ENCODE data around the gene DZIP1L. TPM values are rescaled to one million over a fixed set of nuclear protein-coding genes. Genes with fewer than 3 reads are reported as not detected.

The DZIP1L gene
- total and polyA plus RNA-seq, 2 experiments from 2014 or later, result 10.6 to 19.5 TPM

GRCh38 chr3:138062037-138062436 lies 53.4 kb downstream of the DZIP1L start:
- Mint-ChIP-seq H3K9me3 (no peaks in the 10 kb centered on the region), H3K4me1 (peaks cover 14% of the 10 kb centered on the region), H3K4me3 (no peak overlapping the region), H3K27ac (no peak overlapping the region), H3K36me3 (ENCODE audit: low read depth) (peaks cover 17% of the 10 kb centered on the region), H3K27me3 (ENCODE audit: insufficient read depth, low read depth, poor library complexity) (peaks cover 4% of the 10 kb centered on the region)
- Histone ChIP-seq H3K36me3 (ENCODE audit: insufficient read depth) (peaks cover 4% of the 10 kb centered on the region; the same call in 1 of the 2 replicates), H3K27me3 (ENCODE audit: insufficient read depth) (no peaks in the 10 kb centered on the region), H3K79me2 (replicated peaks; ENCODE audit: insufficient read depth) (no peaks in the 10 kb centered on the region), H3K4me2 (no peak overlapping the region), H3K4me1 (ENCODE audit: insufficient read depth) (peaks cover 4% of the 10 kb centered on the region; the same call in 1 of the 2 replicates), H2AFZ (no peak overlapping the region), H4K20me1 (replicated peaks; ENCODE audit: insufficient read depth) (0 out of 2 replicates have a peak, but pooled peaks cover 2% of the 10 kb centered on the region), H3K27ac (ENCODE audit: low read depth) (no peak overlapping the region), H3K4me3 (no peak overlapping the region), H3F3A (replicated peaks; ENCODE audit: low read depth) (no peaks in the 10 kb centered on the region), H3K9me2 (ENCODE audit: insufficient read depth) (no peaks in the 10 kb centered on the region)
- TF ChIP-seq, protein P1, sequence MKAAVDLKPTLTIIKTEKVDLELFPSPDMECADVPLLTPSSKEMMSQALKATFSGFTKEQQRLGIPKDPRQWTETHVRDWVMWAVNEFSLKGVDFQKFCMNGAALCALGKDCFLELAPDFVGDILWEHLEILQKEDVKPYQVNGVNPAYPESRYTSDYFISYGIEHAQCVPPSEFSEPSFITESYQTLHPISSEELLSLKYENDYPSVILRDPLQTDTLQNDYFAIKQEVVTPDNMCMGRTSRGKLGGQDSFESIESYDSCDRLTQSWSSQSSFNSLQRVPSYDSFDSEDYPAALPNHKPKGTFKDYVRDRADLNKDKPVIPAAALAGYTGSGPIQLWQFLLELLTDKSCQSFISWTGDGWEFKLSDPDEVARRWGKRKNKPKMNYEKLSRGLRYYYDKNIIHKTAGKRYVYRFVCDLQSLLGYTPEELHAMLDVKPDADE (IDR thresholded peaks at IDR 0.05), result no peak
- TF ChIP-seq NANOG (IDR thresholded peaks at IDR 0.05; ENCODE audit: borderline replicate concordance), result no peak
- TF ChIP-seq, protein P2, sequence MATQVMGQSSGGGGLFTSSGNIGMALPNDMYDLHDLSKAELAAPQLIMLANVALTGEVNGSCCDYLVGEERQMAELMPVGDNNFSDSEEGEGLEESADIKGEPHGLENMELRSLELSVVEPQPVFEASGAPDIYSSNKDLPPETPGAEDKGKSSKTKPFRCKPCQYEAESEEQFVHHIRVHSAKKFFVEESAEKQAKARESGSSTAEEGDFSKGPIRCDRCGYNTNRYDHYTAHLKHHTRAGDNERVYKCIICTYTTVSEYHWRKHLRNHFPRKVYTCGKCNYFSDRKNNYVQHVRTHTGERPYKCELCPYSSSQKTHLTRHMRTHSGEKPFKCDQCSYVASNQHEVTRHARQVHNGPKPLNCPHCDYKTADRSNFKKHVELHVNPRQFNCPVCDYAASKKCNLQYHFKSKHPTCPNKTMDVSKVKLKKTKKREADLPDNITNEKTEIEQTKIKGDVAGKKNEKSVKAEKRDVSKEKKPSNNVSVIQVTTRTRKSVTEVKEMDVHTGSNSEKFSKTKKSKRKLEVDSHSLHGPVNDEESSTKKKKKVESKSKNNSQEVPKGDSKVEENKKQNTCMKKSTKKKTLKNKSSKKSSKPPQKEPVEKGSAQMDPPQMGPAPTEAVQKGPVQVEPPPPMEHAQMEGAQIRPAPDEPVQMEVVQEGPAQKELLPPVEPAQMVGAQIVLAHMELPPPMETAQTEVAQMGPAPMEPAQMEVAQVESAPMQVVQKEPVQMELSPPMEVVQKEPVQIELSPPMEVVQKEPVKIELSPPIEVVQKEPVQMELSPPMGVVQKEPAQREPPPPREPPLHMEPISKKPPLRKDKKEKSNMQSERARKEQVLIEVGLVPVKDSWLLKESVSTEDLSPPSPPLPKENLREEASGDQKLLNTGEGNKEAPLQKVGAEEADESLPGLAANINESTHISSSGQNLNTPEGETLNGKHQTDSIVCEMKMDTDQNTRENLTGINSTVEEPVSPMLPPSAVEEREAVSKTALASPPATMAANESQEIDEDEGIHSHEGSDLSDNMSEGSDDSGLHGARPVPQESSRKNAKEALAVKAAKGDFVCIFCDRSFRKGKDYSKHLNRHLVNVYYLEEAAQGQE (IDR thresholded peaks at IDR 0.05; ENCODE audit: unreplicated experiment), result no peak
- no peak for TF ChIP-seq JUNB (IDR thresholded peaks at IDR 0.05; ENCODE audit: unreplicated experiment)
- TF ChIP-seq CREB1 (CRISPR knock-in tag; IDR thresholded peaks at IDR 0.05; ENCODE audit: low read depth), result no peak
- no peak for TF ChIP-seq ZNF462 (CRISPR knock-in tag; IDR thresholded peaks at IDR 0.05)
- no peak for TF ChIP-seq STAT1 (IDR thresholded peaks at IDR 0.05; ENCODE audit: unreplicated experiment)
- no peak for TF ChIP-seq EZH2 (IDR thresholded peaks at IDR 0.05; ENCODE audit: low read depth, unreplicated experiment)
- TF ChIP-seq EZH2phosphoT487 (IDR thresholded peaks at IDR 0.05; ENCODE audit: unreplicated experiment), result no peak
- TF ChIP-seq, protein P3, sequence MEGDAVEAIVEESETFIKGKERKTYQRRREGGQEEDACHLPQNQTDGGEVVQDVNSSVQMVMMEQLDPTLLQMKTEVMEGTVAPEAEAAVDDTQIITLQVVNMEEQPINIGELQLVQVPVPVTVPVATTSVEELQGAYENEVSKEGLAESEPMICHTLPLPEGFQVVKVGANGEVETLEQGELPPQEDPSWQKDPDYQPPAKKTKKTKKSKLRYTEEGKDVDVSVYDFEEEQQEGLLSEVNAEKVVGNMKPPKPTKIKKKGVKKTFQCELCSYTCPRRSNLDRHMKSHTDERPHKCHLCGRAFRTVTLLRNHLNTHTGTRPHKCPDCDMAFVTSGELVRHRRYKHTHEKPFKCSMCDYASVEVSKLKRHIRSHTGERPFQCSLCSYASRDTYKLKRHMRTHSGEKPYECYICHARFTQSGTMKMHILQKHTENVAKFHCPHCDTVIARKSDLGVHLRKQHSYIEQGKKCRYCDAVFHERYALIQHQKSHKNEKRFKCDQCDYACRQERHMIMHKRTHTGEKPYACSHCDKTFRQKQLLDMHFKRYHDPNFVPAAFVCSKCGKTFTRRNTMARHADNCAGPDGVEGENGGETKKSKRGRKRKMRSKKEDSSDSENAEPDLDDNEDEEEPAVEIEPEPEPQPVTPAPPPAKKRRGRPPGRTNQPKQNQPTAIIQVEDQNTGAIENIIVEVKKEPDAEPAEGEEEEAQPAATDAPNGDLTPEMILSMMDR (conservative IDR thresholded peaks at IDR 0.05; ENCODE audit: low read depth in 2 of 2), result no peak
- no peak for TF ChIP-seq POLR2AphosphoS5 (IDR thresholded peaks at IDR 0.05; ENCODE audit: low read depth)
- no peak for TF ChIP-seq ZNF114 (CRISPR knock-in tag; IDR thresholded peaks at IDR 0.05)
- no peak for TF ChIP-seq ZNF331 (CRISPR knock-in tag; IDR thresholded peaks at IDR 0.05; ENCODE audit: low read depth)
- ATAC-seq (no peak), DNase-seq (ENCODE audit: low spot score) (no peak)

Data from GM23338 (cell line).